C4-2B (cell line): ENCODE data around the gene UHRF1.
"Not testable (repeated sequence)": the region's sequence is repeated elsewhere in the genome, so short reads cannot be mapped to it uniquely, and the experiment has no call there.

Experiments
- ZFX ChIP-seq: fragments of 450-650 bp; IDR thresholded peaks from 2 replicates; pipeline ENCODE4 v1.6.1; 2017
- TF ChIP-seq, protein P1 (sequence below): fragments of 450-650 bp; conservative IDR thresholded peaks from 2 replicates; pipeline ENCODE4 v1.5.1; 2017; ENCODE audit warnings: mild to moderate bottlenecking

DNA sequence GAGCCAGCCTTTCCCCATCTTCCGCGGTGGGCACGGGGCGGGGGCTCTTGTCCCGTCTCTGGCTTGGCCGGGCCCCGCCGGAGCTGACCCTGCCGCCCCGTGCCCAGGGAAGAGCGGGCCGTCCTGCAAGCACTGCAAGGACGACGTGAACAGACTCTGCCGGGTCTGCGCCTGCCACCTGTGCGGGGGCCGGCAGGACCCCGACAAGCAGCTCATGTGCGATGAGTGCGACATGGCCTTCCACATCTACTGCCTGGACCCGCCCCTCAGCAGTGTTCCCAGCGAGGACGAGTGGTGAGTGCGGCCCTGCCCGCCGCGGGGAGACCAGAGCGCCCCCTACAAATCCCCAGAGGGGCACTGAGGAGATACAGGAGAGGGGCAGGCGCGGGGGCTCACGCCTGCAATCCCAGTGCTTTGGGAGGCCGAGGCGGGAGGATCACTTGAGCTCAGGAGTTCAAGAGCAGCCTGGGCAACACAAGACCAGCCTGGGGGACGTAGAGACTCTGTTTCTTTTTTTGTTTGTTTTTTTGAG lies 32.4 kb downstream of the UHRF1 start:
- TF ChIP-seq, protein P1, sequence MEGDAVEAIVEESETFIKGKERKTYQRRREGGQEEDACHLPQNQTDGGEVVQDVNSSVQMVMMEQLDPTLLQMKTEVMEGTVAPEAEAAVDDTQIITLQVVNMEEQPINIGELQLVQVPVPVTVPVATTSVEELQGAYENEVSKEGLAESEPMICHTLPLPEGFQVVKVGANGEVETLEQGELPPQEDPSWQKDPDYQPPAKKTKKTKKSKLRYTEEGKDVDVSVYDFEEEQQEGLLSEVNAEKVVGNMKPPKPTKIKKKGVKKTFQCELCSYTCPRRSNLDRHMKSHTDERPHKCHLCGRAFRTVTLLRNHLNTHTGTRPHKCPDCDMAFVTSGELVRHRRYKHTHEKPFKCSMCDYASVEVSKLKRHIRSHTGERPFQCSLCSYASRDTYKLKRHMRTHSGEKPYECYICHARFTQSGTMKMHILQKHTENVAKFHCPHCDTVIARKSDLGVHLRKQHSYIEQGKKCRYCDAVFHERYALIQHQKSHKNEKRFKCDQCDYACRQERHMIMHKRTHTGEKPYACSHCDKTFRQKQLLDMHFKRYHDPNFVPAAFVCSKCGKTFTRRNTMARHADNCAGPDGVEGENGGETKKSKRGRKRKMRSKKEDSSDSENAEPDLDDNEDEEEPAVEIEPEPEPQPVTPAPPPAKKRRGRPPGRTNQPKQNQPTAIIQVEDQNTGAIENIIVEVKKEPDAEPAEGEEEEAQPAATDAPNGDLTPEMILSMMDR = not testable (repeated sequence)
- not testable (repeated sequence) for TF ChIP-seq ZFX
